H9 (cell line): ENCODE results near the gene RWDD4. TPM values are rescaled to one million over a fixed set of nuclear protein-coding genes. Genes with fewer than 3 reads are reported as not detected.

Experiments used
- DNase-seq: peaks from one replicate; pipeline ENCODE4 v3.0.0-alpha.2; 2017
- H2AFZ ChIP-seq: one replicate; pipeline ENCODE4 v1.6.1; 2013; ENCODE audit warnings: mild to moderate bottlenecking, low read length, control low read depth, moderate library complexity
- H2AK5ac ChIP-seq: 2 replicates; pipeline ENCODE4 v1.6.1; 2013; ENCODE audit warnings: low read length, control low read depth, mixed read lengths; ENCODE audit not compliant: insufficient read length
- H2BK120ac ChIP-seq: one replicate; pipeline ENCODE4 v1.6.1; 2013; ENCODE audit warnings: low read depth, mild to moderate bottlenecking, low read length, control low read depth, inconsistent platforms; ENCODE audit not compliant: poor library complexity, severe bottlenecking
- H2BK12ac ChIP-seq: 2 replicates; pipeline ENCODE4 v1.6.1; 2013; ENCODE audit warnings: low read length, control low read depth, mixed read lengths, low read depth; ENCODE audit not compliant: insufficient read length
- H2BK15ac ChIP-seq: 2 replicates; pipeline ENCODE4 v1.6.1; 2013; ENCODE audit warnings: low read depth, low read length, control low read depth
- H2BK20ac ChIP-seq: one replicate; pipeline ENCODE4 v1.6.1; 2013; ENCODE audit warnings: low read depth, mild to moderate bottlenecking, low read length, control low read depth, inconsistent platforms; ENCODE audit not compliant: poor library complexity, severe bottlenecking
- H2BK5ac ChIP-seq: 2 replicates; pipeline ENCODE4 v1.6.1; 2013; ENCODE audit warnings: low read length, control low read depth, mixed read lengths; ENCODE audit not compliant: insufficient read length
- H3K14ac ChIP-seq: 2 replicates; pipeline ENCODE4 v1.6.1; 2013; ENCODE audit warnings: low read length, control low read depth; ENCODE audit not compliant: insufficient read depth
- H3K18ac ChIP-seq: 2 replicates; pipeline ENCODE4 v1.6.1; 2013; ENCODE audit warnings: low read depth, mild to moderate bottlenecking, mixed read lengths, low read length, control low read depth; ENCODE audit not compliant: insufficient read length
- H3K23ac ChIP-seq: 2 replicates; pipeline ENCODE4 v1.6.1; 2013; ENCODE audit warnings: low read length, control low read depth, mixed read lengths, low read depth; ENCODE audit not compliant: insufficient read length
- H3K23me2 ChIP-seq: 2 replicates; pipeline ENCODE4 v1.6.1; 2013; ENCODE audit warnings: low read depth, mild to moderate bottlenecking, mixed read lengths, low read length, control low read depth; ENCODE audit not compliant: insufficient read length, poor library complexity, severe bottlenecking
- H3K27ac ChIP-seq: 2 replicates; pipeline ENCODE4 v1.5.1; 2013; ENCODE audit warnings: low read length, control low read depth, mixed read lengths, low read depth; ENCODE audit not compliant: insufficient read length
- H3K27me3 ChIP-seq: 2 replicates; pipeline ENCODE4 v1.6.1; 2013; ENCODE audit warnings: low read length, control low read depth, inconsistent platforms; ENCODE audit not compliant: insufficient read depth
- H3K4ac ChIP-seq: 2 replicates; pipeline ENCODE4 v1.6.1; 2013; ENCODE audit warnings: low read depth, mild to moderate bottlenecking, control low read depth, inconsistent platforms, low read length, moderate library complexity
- H3K4me1 ChIP-seq: 2 replicates; pipeline ENCODE4 v1.6.1; 2013; ENCODE audit warnings: low read length, control low read depth, inconsistent platforms; ENCODE audit not compliant: insufficient read depth
- H3K4me2 ChIP-seq: 2 replicates; pipeline ENCODE4 v1.6.1; 2013; ENCODE audit warnings: low read length, control low read depth, mixed read lengths; ENCODE audit not compliant: insufficient read length, insufficient read depth
- H3K56ac ChIP-seq: 2 replicates; pipeline ENCODE4 v1.6.1; 2013; ENCODE audit warnings: low read depth, mild to moderate bottlenecking, mixed read lengths, low read length, control low read depth; ENCODE audit not compliant: insufficient read length
- H3K79me1 ChIP-seq: 2 replicates; pipeline ENCODE4 v1.6.1; 2013; ENCODE audit warnings: low read depth, mild to moderate bottlenecking, moderate library complexity, low read length, control low read depth, inconsistent platforms; ENCODE audit not compliant: insufficient read depth, poor library complexity, severe bottlenecking
- H3K79me2 ChIP-seq: 2 replicates; pipeline ENCODE4 v1.6.1; 2013; ENCODE audit warnings: low read length, control low read depth, inconsistent platforms; ENCODE audit not compliant: insufficient read depth
- H3K9ac ChIP-seq: 2 replicates; pipeline ENCODE4 v1.6.1; 2013; ENCODE audit warnings: low read length, control low read depth, mixed read lengths; ENCODE audit not compliant: insufficient read length; ENCODE audit errors: extremely low read depth
- H3K9me3 ChIP-seq: one replicate; pipeline ENCODE4 v1.6.1; 2013; ENCODE audit warnings: low read depth, low read length, inconsistent platforms; ENCODE audit not compliant: control insufficient read depth
- H3T11ph ChIP-seq: one replicate; pipeline ENCODE4 v1.6.1; 2013; ENCODE audit warnings: mild to moderate bottlenecking, low read length, control low read depth, inconsistent platforms
- H4K20me1 ChIP-seq: one replicate; pipeline ENCODE4 v1.6.1; 2013; ENCODE audit not compliant: control insufficient read depth, insufficient read length, insufficient read depth
- H4K5ac ChIP-seq: 2 replicates; pipeline ENCODE4 v1.6.1; 2013; ENCODE audit warnings: low read depth, mild to moderate bottlenecking, mixed read lengths, low read length, control low read depth; ENCODE audit not compliant: insufficient read length
- H4K8ac ChIP-seq: replicated peaks from 2 replicates; pipeline ENCODE4 v1.6.1; 2013; ENCODE audit warnings: low read length, control low read depth, mixed read lengths, low read depth; ENCODE audit not compliant: insufficient read length
- H4K91ac ChIP-seq: 2 replicates; pipeline ENCODE4 v1.6.1; 2013; ENCODE audit warnings: low read depth, mild to moderate bottlenecking, moderate library complexity, mixed read lengths, low read length, control low read depth; ENCODE audit not compliant: insufficient read length
- H3K27ac Mint-ChIP-seq, 3 experiments: 2 replicates in 2 of 3; 3 replicates in 1 of 3; pipeline ENCODE4 v1.8.0; 2020 to 2021; ENCODE audit warnings: mixed read lengths in 3 of 3, mild to moderate bottlenecking in 1 of 3, moderate library complexity in 1 of 3
- H3K27me3 Mint-ChIP-seq: 2 replicates; pipeline ENCODE4 v1.8.0; 2021; ENCODE audit warnings: low read depth, mild to moderate bottlenecking, moderate library complexity, mixed read lengths
- H3K36me3 Mint-ChIP-seq, 3 experiments: 2 replicates in 2 of 3; 3 replicates in 1 of 3; pipeline ENCODE4 v1.8.0; 2020 to 2021; ENCODE audit warnings: low read depth in 3 of 3, mixed read lengths in 3 of 3; ENCODE audit not compliant: insufficient read depth in 1 of 3
- H3K4me1 Mint-ChIP-seq, 2 experiments: 2 replicates each; pipeline ENCODE4 v1.8.0; 2020; ENCODE audit warnings: mixed read lengths in 2 of 2
- H3K4me3 Mint-ChIP-seq, 2 experiments: 2 replicates in 1 of 2; 3 replicates in 1 of 2; pipeline ENCODE4 v1.8.0; 2020 to 2021; ENCODE audit warnings: mild to moderate bottlenecking in 2 of 2, mixed read lengths in 2 of 2, moderate library complexity in 1 of 2
- H3K9me3 Mint-ChIP-seq, 2 experiments: 2 replicates in 1 of 2; 3 replicates in 1 of 2; pipeline ENCODE4 v1.8.0; 2020; ENCODE audit warnings: mild to moderate bottlenecking in 2 of 2, mixed read lengths in 2 of 2, moderate library complexity in 1 of 2
- total RNA-seq: library from RNA; stranded (reverse); gene quantifications from 2 replicates; pipeline ENCODE4 v1.2.1, GENCODE V29; 2021
- TF ChIP-seq, protein P1 (sequence below): fragments of 200-600 bp; sonication (generic); conservative IDR thresholded peaks from 3 replicates; pipeline ENCODE4 v1.8.0; 2021; ENCODE audit warnings: antibody characterized with exemption, mild to moderate bottlenecking

RWDD4 gene
- total RNA-seq, 1 experiment from 2014 or later, result 17.8 TPM

DNA sequence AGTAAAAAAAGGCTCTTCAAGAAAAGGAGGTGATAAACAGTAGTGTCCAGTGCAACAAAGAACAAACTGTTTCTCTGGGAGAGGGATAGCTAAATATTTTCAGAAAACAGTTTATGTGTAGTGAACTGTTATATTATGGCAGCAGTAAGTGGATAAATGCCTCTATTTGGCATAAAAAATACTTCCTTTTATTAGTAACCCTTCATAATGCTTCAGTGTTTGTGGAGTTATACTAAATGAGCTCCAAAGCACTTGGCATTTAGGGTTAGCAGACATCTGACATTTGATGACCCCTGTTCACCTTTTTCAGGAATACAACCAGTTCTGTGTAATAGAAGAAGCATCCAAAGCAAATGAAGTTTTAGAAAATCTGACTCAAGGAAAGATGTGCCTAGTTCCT lies 32.0 kb upstream of the RWDD4 start:
- H2BK20ac ChIP-seq, result no peak overlapping the region
- H2BK5ac ChIP-seq, result no peak overlapping the region
- no peaks in the 10 kb centered on the region for H3K79me1 ChIP-seq

More for the DNA sequence above, 32.0 kb upstream of the RWDD4 start:
- Histone ChIP-seq H4K5ac (no peak overlapping the region), H3K56ac (no peak overlapping the region), H4K91ac (no peak overlapping the region), H2AFZ (no peak overlapping the region), H3K4me1 (no peaks in the 10 kb centered on the region), H3K14ac (no peak overlapping the region), H3K27me3 (no peaks in the 10 kb centered on the region), H3K9me3 (no peaks in the 10 kb centered on the region), H2AK5ac (no peak overlapping the region), H3K4ac (no peak overlapping the region), H3K18ac (no peak overlapping the region), H2BK12ac (no peak overlapping the region), H2BK15ac (no peak overlapping the region), H2BK120ac (no peak overlapping the region), H3K79me2 (no peaks in the 10 kb centered on the region), H3K23me2 (no peaks in the 10 kb centered on the region), H4K20me1 (no peaks in the 10 kb centered on the region), H3K9ac (no peak overlapping the region), H3K27ac (no peak overlapping the region), H3K23ac (no peak overlapping the region), H4K8ac (no peak overlapping the region), H3T11ph (no peak overlapping the region), H3K4me2 (no peak overlapping the region)
- TF ChIP-seq, protein P1, sequence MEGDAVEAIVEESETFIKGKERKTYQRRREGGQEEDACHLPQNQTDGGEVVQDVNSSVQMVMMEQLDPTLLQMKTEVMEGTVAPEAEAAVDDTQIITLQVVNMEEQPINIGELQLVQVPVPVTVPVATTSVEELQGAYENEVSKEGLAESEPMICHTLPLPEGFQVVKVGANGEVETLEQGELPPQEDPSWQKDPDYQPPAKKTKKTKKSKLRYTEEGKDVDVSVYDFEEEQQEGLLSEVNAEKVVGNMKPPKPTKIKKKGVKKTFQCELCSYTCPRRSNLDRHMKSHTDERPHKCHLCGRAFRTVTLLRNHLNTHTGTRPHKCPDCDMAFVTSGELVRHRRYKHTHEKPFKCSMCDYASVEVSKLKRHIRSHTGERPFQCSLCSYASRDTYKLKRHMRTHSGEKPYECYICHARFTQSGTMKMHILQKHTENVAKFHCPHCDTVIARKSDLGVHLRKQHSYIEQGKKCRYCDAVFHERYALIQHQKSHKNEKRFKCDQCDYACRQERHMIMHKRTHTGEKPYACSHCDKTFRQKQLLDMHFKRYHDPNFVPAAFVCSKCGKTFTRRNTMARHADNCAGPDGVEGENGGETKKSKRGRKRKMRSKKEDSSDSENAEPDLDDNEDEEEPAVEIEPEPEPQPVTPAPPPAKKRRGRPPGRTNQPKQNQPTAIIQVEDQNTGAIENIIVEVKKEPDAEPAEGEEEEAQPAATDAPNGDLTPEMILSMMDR, result no peak
- Mint-ChIP-seq H3K27ac (no peak overlapping the region), H3K9me3 (no peaks in the 10 kb centered on the region), H3K4me3 (no peak overlapping the region), H3K4me1 (no peaks in the 10 kb centered on the region), H3K27me3 (no peaks in the 10 kb centered on the region), H3K36me3 (peaks cover 16 to 67% (median 56%) of the 10 kb centered on the region in 3 experiments; a peak in 6 of 7 replicates)
- DNase-seq, result no peak
